ENCODE data around the gene BTBD19. TPM values are rescaled to one million over a fixed set of nuclear protein-coding genes. Genes with fewer than 3 reads are reported as not detected.

Gene BTBD19
- total and polyA plus RNA-seq, 9 of the 15 experiments (the other 6 are each of a cell fraction or from before 2014, with no cell fraction given) = 0.22 to 2.0 (median 0.95) TPM

DNA sequence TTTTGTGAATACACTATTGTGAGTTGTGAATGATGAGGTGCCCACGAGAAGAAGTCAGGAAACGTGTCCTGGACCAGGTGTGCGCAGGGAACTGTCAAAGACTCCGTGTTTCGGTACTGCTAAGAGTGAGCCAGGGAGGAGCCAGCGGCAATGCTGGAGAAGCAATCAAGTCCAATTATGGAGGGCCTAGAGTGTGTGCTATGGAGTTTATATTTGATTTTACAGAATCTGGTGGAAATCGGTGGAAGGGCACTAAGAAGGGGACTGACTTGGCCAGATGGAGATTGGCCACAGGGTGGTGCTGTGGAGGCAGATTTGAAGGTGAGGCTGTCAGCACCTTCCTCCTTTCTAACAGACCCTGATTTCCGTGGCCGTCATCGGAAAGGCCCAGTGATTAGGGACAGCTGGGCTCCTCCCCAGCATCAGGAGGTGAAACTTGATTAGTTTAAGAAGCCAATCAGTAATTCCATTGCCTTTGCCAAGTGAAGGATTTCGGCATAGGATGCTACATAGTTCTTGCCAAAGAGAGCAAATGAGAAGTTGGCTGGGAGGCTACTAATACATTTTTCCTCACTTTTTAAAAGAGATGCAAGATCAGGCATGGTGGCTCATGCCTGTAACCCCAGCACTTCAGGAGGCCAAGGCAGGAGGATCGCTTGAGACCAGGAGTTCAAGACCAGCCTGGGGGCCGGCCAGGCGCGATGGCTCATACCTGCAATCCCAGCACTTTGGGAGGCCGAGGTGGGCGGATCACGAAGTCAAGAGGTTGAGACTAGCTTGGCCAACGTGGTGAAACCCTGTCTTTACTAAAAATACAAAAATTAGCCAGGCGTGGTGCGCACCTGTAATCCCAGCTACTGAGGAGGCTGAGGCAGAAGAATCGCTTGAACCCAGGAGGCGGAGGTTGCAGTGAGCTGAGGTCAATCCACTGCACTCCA lies 27.7 kb downstream of the BTBD19 start (continued):
- TF ChIP-seq ZNF274 (IDR thresholded peaks at IDR 0.05; ENCODE audit: borderline replicate concordance, low read depth, low read length) = no peak
- TF ChIP-seq, protein P1, sequence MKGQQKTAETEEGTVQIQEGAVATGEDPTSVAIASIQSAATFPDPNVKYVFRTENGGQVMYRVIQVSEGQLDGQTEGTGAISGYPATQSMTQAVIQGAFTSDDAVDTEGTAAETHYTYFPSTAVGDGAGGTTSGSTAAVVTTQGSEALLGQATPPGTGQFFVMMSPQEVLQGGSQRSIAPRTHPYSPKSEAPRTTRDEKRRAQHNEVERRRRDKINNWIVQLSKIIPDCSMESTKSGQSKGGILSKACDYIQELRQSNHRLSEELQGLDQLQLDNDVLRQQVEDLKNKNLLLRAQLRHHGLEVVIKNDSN (CRISPR knock-in tag; IDR thresholded peaks at IDR 0.05) = peak; percentile 14; the same call in 1 of the 2 replicates
- TF ChIP-seq, protein P2, sequence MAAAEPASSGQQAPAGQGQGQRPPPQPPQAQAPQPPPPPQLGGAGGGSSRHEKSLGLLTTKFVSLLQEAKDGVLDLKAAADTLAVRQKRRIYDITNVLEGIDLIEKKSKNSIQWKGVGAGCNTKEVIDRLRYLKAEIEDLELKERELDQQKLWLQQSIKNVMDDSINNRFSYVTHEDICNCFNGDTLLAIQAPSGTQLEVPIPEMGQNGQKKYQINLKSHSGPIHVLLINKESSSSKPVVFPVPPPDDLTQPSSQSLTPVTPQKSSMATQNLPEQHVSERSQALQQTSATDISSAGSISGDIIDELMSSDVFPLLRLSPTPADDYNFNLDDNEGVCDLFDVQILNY (CRISPR knock-in tag; IDR thresholded peaks at IDR 0.05) = no peak
- peak; percentile 42 for TF ChIP-seq ETV5 (CRISPR knock-in tag; IDR thresholded peaks at IDR 0.05; ENCODE audit: low read depth)
- TF ChIP-seq CC2D1A (IDR thresholded peaks at IDR 0.05) = no peak
- TF ChIP-seq, protein P3, sequence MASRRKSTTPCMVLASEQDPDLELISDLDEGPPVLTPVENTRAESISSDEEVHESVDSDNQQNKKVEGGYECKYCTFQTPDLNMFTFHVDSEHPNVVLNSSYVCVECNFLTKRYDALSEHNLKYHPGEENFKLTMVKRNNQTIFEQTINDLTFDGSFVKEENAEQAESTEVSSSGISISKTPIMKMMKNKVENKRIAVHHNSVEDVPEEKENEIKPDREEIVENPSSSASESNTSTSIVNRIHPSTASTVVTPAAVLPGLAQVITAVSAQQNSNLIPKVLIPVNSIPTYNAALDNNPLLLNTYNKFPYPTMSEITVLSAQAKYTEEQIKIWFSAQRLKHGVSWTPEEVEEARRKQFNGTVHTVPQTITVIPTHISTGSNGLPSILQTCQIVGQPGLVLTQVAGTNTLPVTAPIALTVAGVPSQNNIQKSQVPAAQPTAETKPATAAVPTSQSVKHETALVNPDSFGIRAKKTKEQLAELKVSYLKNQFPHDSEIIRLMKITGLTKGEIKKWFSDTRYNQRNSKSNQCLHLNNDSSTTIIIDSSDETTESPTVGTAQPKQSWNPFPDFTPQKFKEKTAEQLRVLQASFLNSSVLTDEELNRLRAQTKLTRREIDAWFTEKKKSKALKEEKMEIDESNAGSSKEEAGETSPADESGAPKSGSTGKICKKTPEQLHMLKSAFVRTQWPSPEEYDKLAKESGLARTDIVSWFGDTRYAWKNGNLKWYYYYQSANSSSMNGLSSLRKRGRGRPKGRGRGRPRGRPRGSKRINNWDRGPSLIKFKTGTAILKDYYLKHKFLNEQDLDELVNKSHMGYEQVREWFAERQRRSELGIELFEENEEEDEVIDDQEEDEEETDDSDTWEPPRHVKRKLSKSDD (conservative IDR thresholded peaks at IDR 0.05; ENCODE audit: low read length) = no peak
- TF ChIP-seq, protein P4, sequence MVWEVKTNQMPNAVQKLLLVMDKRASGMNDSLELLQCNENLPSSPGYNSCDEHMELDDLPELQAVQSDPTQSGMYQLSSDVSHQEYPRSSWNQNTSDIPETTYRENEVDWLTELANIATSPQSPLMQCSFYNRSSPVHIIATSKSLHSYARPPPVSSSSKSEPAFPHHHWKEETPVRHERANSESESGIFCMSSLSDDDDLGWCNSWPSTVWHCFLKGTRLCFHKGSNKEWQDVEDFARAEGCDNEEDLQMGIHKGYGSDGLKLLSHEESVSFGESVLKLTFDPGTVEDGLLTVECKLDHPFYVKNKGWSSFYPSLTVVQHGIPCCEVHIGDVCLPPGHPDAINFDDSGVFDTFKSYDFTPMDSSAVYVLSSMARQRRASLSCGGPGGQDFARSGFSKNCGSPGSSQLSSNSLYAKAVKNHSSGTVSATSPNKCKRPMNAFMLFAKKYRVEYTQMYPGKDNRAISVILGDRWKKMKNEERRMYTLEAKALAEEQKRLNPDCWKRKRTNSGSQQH (CRISPR knock-in tag; IDR thresholded peaks at IDR 0.05) = no peak
- TF ChIP-seq SRF (CRISPR knock-in tag; IDR thresholded peaks at IDR 0.05) = no peak
- TF ChIP-seq PCBP2 (IDR thresholded peaks at IDR 0.05; ENCODE audit: low read depth, low read length, poor library complexity, severe bottlenecking) = no peak
- no peak for TF ChIP-seq ZNF121 (CRISPR knock-in tag; conservative IDR thresholded peaks at IDR 0.05)
- no peak for TF ChIP-seq NFE2L1 (tag; IDR thresholded peaks at IDR 0.05; ENCODE audit: borderline replicate concordance, low read depth)
- TF ChIP-seq, protein P5, sequence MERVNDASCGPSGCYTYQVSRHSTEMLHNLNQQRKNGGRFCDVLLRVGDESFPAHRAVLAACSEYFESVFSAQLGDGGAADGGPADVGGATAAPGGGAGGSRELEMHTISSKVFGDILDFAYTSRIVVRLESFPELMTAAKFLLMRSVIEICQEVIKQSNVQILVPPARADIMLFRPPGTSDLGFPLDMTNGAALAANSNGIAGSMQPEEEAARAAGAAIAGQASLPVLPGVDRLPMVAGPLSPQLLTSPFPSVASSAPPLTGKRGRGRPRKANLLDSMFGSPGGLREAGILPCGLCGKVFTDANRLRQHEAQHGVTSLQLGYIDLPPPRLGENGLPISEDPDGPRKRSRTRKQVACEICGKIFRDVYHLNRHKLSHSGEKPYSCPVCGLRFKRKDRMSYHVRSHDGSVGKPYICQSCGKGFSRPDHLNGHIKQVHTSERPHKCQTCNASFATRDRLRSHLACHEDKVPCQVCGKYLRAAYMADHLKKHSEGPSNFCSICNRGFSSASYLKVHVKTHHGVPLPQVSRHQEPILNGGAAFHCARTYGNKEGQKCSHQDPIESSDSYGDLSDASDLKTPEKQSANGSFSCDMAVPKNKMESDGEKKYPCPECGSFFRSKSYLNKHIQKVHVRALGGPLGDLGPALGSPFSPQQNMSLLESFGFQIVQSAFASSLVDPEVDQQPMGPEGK (CRISPR knock-in tag; IDR thresholded peaks at IDR 0.05; ENCODE audit: borderline replicate concordance) = no peak
- TF ChIP-seq ASH1L (IDR thresholded peaks at IDR 0.05; ENCODE audit: borderline replicate concordance, low read depth, partially characterized antibody) = no peak
- TF ChIP-seq PHB2 (IDR thresholded peaks at IDR 0.05; ENCODE audit: low read depth) = no peak
- TF ChIP-seq, protein P6, sequence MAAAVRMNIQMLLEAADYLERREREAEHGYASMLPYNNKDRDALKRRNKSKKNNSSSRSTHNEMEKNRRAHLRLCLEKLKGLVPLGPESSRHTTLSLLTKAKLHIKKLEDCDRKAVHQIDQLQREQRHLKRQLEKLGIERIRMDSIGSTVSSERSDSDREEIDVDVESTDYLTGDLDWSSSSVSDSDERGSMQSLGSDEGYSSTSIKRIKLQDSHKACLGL (CRISPR knock-in tag; IDR thresholded peaks at IDR 0.05; ENCODE audit: borderline replicate concordance, poor library complexity, severe bottlenecking) = no peak
- no peak for TF ChIP-seq NFRKB (IDR thresholded peaks at IDR 0.05; ENCODE audit: low read depth)
- TF ChIP-seq, protein P7, sequence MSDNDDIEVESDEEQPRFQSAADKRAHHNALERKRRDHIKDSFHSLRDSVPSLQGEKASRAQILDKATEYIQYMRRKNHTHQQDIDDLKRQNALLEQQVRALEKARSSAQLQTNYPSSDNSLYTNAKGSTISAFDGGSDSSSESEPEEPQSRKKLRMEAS (CRISPR knock-in tag; IDR thresholded peaks at IDR 0.05) = peak; percentile 54; the same call in 1 of the 2 replicates

Measured in K562 (cell line).